PC-3 (cell line): ENCODE data around the gene RHBG.

Source experiments
- EZH2 ChIP-seq: fragments of 300-600 bp; sonication (generic); IDR thresholded peaks from one replicate; pipeline ENCODE4 v1.6.1; 2017; ENCODE audit warnings: antibody characterized with exemption, mild to moderate bottlenecking, low read length; ENCODE audit not compliant: unreplicated experiment
- EZH2phosphoT487 ChIP-seq: fragments of 300-600 bp; sonication (generic); IDR thresholded peaks from 2 replicates; pipeline ENCODE4 v1.6.1; 2018; ENCODE audit warnings: mild to moderate bottlenecking, antibody characterized with exemption, low read length, borderline replicate concordance
- TF ChIP-seq, protein P1 (sequence below): fragments of 300-600 bp; sonication (generic); conservative IDR thresholded peaks from 2 replicates; pipeline ENCODE4 v1.5.1; 2017; ENCODE audit warnings: antibody characterized with exemption, low read depth, mild to moderate bottlenecking, low read length

- TF ChIP-seq, protein P1, sequence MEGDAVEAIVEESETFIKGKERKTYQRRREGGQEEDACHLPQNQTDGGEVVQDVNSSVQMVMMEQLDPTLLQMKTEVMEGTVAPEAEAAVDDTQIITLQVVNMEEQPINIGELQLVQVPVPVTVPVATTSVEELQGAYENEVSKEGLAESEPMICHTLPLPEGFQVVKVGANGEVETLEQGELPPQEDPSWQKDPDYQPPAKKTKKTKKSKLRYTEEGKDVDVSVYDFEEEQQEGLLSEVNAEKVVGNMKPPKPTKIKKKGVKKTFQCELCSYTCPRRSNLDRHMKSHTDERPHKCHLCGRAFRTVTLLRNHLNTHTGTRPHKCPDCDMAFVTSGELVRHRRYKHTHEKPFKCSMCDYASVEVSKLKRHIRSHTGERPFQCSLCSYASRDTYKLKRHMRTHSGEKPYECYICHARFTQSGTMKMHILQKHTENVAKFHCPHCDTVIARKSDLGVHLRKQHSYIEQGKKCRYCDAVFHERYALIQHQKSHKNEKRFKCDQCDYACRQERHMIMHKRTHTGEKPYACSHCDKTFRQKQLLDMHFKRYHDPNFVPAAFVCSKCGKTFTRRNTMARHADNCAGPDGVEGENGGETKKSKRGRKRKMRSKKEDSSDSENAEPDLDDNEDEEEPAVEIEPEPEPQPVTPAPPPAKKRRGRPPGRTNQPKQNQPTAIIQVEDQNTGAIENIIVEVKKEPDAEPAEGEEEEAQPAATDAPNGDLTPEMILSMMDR, result no peak
- no peak for TF ChIP-seq EZH2
- no peak for TF ChIP-seq EZH2phosphoT487
Measured at GRCh38 chr1:156393095-156393494, 24.1 kb downstream of the RHBG start.
